Fibroblast of mammary gland (primary cell): Measurements from ENCODE around the gene GASK1A.
A peak's percentile ranks its signal among the peaks of the same experiment; 100 is the strongest.

Experiments
- DNase-seq: peaks from one replicate; pipeline ENCODE4 v3.0.0-alpha.2; 2010; ENCODE audit warnings: low read depth
- H3K4me3 ChIP-seq: 2 replicates; pipeline ENCODE4 v1.5.1; 2011; ENCODE audit warnings: low read depth, mild to moderate bottlenecking, low read length, moderate library complexity; ENCODE audit not compliant: control insufficient read depth
- TF ChIP-seq, protein P1 (sequence below): conservative IDR thresholded peaks from 2 replicates; pipeline ENCODE4 v1.5.1; 2011; ENCODE audit warnings: low read depth, low read length, inconsistent platforms; ENCODE audit not compliant: control insufficient read depth, insufficient read depth

The GASK1A gene

DNA sequence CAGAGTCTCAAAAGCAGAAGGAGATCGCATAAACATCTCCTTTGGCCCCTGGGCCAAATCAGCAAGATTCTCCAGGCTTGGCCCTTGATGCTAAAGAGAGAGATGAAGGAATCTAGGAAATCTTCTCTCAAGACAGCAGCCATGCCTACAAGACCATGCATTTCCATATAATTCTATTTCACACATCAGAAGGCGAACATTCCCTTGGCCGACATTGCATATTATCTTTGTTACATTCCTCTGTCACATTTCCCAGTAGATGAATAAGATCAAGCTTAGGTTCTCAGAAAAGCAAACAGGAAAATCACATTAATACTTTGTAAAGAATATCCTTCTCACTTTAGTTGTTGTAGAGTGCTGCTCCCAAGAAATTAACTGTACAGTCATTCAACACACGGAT, 21.3 kb downstream of the GASK1A start:
- TF ChIP-seq, protein P1, sequence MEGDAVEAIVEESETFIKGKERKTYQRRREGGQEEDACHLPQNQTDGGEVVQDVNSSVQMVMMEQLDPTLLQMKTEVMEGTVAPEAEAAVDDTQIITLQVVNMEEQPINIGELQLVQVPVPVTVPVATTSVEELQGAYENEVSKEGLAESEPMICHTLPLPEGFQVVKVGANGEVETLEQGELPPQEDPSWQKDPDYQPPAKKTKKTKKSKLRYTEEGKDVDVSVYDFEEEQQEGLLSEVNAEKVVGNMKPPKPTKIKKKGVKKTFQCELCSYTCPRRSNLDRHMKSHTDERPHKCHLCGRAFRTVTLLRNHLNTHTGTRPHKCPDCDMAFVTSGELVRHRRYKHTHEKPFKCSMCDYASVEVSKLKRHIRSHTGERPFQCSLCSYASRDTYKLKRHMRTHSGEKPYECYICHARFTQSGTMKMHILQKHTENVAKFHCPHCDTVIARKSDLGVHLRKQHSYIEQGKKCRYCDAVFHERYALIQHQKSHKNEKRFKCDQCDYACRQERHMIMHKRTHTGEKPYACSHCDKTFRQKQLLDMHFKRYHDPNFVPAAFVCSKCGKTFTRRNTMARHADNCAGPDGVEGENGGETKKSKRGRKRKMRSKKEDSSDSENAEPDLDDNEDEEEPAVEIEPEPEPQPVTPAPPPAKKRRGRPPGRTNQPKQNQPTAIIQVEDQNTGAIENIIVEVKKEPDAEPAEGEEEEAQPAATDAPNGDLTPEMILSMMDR = no peak

DNA sequence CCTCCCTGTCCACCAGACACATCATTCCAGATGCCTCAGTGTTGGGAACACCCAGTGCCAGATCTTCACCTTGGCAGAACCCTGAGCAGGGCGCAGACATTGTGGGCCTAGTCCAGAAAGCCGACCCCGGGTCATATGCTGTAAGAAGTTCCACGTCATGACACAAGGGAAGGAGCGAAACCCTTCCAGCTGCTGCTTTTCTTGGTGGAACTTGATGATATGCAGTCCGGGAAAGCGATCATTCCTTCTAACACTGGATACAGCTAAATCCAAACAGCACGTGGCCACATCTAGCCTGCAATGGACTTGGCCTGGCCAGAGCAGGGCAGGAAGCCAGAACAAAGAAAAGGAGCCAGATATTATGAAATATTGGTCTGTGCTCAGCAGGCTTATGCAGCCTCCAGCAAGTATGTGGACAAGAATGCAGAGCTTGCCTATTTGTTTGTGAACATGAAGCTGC, 22.0 kb downstream of the GASK1A start:
- TF ChIP-seq, protein P1 = no peak
- no peak overlapping the region for H3K4me3 ChIP-seq
- DNase-seq = peak; percentile 98

More for the DNA sequence above, 21.3 kb downstream of the GASK1A start:
- DNase-seq = no peak
- H3K4me3 ChIP-seq = no peak overlapping the region

DNA sequence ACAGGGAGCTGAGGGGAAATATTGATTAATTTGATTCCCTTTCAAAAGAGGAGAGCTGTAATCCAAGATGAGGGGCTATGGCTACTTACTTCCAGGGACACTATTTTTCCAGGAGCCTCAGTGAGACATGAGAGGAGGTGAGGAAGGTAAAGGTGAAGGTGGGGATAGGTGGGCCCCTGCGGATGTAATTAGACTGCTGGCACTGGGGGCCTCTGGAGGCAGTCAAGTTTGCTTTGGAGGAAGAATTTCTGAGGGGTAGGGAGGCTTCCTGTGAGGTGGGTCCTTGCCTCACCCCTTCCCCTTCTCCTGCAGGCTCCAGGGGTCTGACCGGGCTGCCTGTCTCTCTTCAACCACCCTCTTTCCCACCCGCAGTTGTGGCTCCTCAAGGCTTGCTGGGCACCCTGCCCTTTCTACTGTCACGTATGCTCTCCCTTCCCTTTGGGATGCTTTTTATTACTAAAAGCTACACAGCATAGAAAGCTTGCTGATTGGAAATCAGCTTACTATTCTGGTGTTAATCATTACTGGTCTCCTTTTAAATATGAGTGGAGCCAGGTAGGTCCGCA, 22.5 kb downstream of the GASK1A start:
- no peak overlapping the region for H3K4me3 ChIP-seq
- DNase-seq = no peak
- TF ChIP-seq, protein P1 = no peak

DNA sequence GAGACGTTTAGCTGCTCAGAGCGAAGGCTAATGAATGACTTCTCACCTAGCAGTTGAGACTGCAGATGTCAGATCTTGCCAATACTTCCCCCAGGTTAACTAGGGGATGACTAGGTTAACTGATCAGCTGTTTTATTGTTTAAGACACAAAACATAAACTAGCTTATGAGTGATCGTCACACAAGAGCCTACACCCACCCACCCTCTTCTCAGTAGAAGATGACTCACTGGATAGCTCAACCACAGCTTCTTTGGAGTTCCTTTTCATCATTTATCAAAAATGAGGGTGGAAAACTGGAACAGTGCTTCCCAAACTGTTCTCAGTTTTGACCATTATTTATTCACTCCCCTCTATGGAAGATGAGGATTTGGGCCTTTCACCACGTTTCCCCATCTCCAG, 25.2 kb downstream of the GASK1A start:
- no peak overlapping the region for H3K4me3 ChIP-seq
- TF ChIP-seq, protein P1 = no peak
- DNase-seq = peak; percentile 91

DNA sequence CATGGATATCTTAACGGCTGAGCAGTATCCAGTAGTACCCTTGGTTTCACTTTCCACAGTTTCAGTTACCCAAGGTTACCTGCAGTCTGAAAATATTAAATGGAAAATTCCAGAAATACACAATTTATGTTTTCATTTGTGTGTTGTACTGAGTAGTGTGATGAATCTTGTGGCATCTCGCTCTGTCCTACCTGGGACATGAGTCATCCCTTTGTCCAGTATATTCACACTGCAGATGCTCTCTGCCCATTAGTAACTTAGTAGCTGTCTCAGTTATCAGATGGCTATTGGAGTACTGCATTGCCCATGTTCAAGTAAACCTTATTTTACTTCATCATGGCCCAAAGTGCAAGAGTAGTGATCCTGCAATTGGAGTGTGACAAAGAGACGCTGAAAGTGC, 26.1 kb downstream of the GASK1A start:
- H3K4me3 ChIP-seq = no peak overlapping the region
- no peak for DNase-seq
- TF ChIP-seq, protein P1 = no peak

DNA sequence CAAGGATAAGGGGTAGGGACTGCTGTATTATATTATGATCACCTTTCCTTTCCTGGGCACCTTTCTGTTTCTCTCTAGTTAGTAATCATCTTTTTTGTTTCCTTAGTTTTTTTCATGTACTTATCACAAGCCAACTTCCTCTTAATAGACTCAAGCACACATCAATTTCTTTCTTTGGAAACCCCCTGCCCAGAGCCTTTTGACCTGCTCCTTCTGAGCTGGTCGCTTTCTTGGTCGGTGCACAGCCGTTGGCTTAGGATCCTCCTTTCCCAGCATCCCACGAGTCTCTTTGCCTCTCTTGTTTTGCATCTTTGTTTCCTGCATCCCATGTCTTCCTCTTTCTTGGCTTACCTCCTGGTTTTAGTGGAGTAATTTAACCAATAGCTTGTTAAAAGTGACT, 26.9 kb downstream of the GASK1A start:
- H3K4me3 ChIP-seq = no peak overlapping the region
- TF ChIP-seq, protein P1 = no peak
- DNase-seq = no peak

DNA sequence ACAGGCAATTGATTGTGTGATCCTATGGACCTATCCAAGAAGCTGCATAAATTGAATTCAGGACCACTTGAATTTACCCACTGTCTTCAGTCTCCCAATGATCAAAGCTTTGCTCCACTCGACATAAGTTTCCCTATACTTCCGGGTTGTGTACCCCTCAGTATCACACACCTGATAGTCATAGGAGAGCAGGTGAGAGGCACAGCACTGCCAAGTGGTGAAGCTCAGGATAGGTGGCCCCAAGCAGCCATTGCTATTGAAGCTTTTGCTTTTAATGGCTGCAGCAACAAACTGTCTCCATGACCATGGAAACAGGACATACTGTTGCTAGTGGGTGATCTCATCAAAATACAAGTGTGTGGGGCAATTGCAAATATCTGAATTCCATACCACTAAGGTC, 27.7 kb downstream of the GASK1A start:
- H3K4me3 ChIP-seq = no peak overlapping the region
- no peak for DNase-seq
- TF ChIP-seq, protein P1 = no peak
